HG03139 (cell line): ENCODE measurements around the gene CTSF.
"Not testable (repeated sequence)": the region's sequence is repeated elsewhere in the genome, so short reads cannot be mapped to it uniquely, and the experiment has no call there.

Experiments used
- ATAC-seq: cut with Tn5 transposase; IDR thresholded peaks from one replicate; pipeline ENCODE4 v1.9.1; 2021; ENCODE audit not compliant: unreplicated experiment

The CTSF gene

GRCh38 chr11:66568124-66568916 lies at the start of gene CTSF:
CTSF (minus strand) TSS chr11:66568606; CDS start chr11:66568486, 120 bp downstream.
- ATAC-seq: no peak

GRCh38 chr11:66617155-66617834 lies 48.9 kb upstream of the CTSF start:
- ATAC-seq: no peak

- ATAC-seq: peak; percentile 85
Observed at GRCh38 chr11:66616379-66617154, 48.2 kb upstream of the CTSF start, which contains the start of gene RBM14. RBM14 (plus strand) TSS chr11:66616630; CDS start chr11:66616721, 91 bp downstream.

- no peak for ATAC-seq
Observed at GRCh38 chr11:66614073-66614472, 45.7 kb upstream of the CTSF start.

- ATAC-seq: no peak
Observed at GRCh38 chr11:66612458-66612857, 44.1 kb upstream of the CTSF start.

- no peak for ATAC-seq
Observed at GRCh38 chr11:66609721-66610617, 41.6 kb upstream of the CTSF start.

GRCh38 chr11:66607126-66607834 lies 38.9 kb upstream of the CTSF start:
- ATAC-seq: no peak

- not testable (repeated sequence) for ATAC-seq
Observed at GRCh38 chr11:66606608-66607007, 38.2 kb upstream of the CTSF start.

GRCh38 chr11:66604155-66604554 lies 35.7 kb upstream of the CTSF start:
- no peak for ATAC-seq

- ATAC-seq: no peak
Observed at GRCh38 chr11:66603072-66603471, 34.7 kb upstream of the CTSF start.

- ATAC-seq: no peak
Observed at GRCh38 chr11:66600631-66601233, 32.3 kb upstream of the CTSF start.

- no peak for ATAC-seq
Observed at GRCh38 chr11:66600219-66600618, 31.8 kb upstream of the CTSF start.

- ATAC-seq: no peak
Observed at GRCh38 chr11:66598993-66599392, 30.6 kb upstream of the CTSF start.

- ATAC-seq: no peak
Observed at GRCh38 chr11:66595245-66595904, 27.0 kb upstream of the CTSF start.

- no peak for ATAC-seq
Observed at GRCh38 chr11:66593650-66594049, 25.2 kb upstream of the CTSF start.

- ATAC-seq: peak; percentile 5
Observed at GRCh38 chr11:66593303-66593635, 24.9 kb upstream of the CTSF start.

GRCh38 chr11:66592457-66593302 lies 24.3 kb upstream of the CTSF start, which contains the start of the genes CCDC87 and CCS:
CCDC87 (minus strand) TSS chr11:66593063; CDS start chr11:66593015, 48 bp downstream.
CCS (plus strand) TSS chr11:66593185; CDS start chr11:66593262, 77 bp downstream.
- peak; percentile 86 for ATAC-seq

- ATAC-seq: no peak
Observed at GRCh38 chr11:66591175-66591574, 22.8 kb upstream of the CTSF start.
